Right hindlimb (tissue), 1 donor: ENCODE data around the gene SP100.

Experiments
- DNase-seq: peaks from one replicate; pipeline ENCODE4 v3.0.0-alpha.2; 2018

The SP100 gene

DNA sequence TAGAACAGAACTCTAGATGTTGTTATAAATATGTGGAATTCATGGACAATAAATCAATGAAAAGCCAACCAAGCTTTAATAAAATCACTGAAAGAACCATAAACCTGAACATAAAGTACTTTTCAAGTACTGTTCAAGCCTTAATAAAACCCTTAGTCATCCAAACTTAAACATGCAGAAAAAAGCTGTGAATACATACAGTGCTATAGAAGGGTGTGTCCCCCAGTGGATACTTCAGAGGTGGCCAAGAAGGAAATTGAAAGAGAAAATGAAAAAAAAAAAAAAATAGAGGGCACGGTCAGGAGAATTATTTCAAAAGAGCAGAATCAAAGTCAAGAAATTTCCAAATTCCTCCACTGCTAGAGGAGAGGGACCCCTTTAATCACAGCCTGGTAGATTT, 141.1 kb downstream of the SP100 start:
- no peak for DNase-seq

DNA sequence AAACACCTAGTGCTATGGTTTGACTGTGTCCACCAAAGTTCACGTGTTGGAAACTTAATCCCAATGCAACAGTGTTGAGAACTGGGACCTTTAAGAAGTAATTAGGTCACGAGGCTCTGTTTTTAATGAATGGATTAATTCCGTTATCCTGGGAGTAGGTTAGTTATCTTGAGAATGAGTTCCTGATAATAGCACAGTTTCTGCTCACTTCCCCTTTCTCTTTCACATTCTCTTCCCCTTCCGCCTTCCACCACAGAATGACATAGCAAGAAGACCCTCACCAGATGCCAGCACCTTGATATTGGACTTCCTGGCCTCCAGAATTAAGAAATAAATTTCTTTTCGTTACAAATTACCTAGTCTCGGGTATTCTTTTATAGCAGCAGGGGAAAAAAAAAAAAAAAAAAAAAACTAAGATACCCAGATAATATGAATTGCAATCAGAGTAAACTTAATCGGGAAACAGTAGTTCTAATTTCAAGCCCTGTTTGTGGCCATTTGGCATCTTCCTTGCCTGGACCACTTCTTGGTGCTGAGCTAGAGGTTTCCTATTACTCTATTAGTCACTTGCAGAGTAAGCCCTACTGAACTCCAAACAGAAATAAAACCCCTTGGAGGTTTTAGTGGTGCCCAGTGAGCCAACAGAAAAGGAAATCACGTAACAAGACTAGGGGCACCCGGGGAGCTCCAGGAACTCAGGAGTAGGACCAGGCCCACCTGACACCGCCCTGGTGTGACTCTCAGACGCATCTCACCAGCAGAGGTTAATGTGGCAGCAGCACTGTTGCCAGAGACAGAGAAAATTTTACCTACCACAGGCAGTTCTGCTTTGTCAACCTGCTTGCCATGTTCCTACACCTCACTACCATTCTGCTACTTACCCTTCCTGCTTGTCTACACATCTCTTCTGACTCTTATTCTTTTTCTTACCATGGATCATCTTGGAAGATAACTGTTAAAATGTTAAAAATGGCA, 149.1 kb downstream of the SP100 start:
- DNase-seq: no peak

DNA sequence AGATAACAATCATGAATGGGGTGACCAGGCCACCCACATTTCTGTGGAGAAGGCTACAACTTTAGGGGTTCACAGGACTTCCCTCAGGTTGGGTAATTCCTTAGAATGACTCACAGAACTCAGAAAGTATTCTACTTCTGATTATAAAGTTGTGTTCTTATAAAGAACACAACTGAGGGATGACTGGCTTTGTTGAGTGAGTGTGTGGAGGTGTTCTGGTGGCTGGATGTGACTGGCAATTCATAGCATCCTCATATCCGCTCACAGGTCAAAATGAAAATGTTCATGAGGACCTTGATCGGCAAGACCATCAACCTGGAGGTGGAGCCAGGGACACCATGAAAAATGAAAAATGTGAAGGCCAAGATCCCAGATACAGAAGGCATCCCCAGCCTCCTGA, 153.3 kb downstream of the SP100 start:
- no peak for DNase-seq

DNA sequence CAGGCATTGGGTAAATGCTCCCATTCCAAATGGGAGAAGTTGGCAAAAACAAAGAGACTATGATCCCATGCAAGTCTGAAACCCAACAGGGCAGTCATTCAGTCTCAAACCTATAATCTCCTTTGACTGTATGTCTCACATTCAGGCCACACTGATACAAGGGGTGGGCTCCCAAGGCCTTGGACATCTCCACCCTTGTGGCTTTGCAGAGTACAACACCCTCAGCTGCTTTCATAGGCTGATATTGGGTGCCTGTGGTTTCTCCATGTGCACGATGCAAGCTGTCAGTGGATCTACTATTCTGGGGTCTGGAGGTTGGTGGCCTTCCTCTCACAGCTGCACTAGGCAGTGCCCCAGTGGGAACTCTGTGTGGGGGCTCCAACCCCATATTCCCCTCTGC, 155.0 kb downstream of the SP100 start:
- DNase-seq: no peak

DNA sequence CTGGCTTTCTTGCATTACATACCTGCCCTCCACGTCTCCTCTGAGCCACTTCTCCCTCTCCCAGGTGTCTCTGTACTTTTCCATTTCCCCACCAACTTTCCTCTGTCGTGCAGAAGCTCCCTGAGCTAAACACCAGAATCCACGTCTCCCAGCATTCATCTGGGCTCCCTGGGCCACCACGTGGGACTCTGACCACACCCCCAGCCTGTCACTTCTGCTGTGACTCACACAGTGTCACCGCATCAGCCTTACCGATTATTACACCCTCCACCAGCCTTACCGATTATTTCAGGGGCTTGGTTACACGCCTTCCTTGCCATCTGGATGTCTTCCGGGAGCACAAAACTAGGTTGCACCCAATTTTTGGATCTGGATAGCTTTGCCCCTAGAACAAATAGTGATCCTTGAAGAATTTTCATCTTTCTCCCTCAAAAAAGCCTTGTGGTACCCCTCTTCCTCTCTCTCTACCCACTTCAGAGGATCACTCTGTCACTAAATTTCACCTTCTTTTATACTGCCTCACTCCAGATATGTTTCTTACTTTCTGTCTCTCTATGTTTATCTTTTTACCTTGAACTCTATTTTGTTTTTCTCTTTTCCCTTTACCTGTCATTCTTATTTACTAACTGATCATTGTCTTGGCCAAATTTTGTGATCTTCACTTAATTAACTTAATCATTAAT, 159.8 kb downstream of the SP100 start:
- DNase-seq: no peak

DNA sequence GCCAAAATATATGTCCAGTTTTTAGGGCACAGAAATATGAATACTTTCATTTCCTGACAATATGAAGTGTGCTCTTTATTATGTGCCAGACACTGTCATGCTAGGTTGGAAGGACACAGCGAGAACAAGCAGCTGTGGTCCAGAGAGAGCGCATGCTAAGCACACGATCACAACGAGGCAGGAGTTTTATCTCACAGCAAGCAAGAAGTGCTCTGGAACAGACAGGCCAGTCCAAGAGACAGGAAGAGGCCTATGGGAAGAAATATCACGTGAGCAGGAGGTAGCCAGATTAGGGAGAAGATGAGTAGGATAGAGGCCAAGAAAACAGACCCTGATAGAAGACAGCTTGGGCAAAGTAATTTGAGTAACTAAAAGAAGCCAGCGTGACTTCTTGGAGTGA, 161.1 kb downstream of the SP100 start:
- DNase-seq: no peak

DNA sequence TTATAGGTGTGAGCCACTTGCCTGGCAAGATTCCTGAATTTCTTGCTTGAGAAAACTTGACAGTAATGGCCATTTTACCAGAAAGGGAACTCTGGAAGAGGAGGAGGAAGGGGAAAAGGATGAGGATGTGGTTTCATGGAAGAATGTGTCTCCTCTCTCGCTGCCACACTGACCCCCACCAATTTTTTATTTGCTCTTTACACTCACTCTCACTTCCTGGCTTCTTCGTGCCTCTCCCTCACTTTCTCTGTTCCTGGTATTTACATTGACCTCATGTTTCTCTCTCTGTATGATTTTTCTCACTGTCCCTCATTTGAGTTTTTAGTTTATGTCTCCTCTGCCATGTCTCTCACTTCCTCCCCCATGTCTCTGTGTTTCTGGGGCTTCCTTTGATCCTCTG, 162.1 kb downstream of the SP100 start:
- no peak for DNase-seq

DNA sequence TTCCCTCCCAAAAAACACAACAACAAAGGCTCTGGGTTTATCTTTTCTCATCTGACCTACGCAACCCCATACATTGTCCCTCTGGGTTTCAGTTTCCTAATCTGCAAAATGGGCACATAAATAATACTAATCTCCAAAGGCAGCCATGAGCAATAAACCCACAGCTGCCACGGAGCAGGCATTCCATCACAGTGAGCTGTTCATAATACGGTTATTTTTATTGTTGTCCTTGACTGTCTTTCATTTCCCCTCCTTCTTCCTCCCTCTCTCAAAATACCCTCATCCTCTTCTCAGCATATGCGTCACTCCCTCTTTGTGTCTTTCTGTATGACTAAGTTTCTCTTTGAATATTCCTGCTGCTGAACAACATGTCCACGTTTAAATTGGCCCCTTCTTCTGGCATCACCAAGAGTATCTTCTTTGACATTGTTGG, 166.9 kb downstream of the SP100 start:
- DNase-seq: no peak

DNA sequence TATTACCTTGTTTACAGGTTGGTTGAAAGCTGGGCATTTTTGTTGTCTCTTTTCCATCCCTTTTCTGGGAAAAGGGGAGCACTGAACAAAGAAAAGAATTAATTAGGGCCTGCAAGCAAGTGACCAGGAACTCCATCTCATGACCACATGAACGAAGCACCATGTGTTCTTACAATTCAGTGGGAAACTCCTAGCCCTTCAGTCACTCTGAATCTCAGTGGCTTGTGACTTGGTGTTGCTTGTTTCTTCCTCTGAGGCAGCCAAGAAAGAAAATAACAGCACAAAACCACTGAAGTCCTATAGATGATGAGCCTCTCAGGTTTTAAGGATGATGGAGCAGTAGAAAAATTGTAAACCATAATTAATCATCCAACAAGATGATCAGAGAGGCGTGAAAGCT, 167.6 kb downstream of the SP100 start:
- no peak for DNase-seq

DNA sequence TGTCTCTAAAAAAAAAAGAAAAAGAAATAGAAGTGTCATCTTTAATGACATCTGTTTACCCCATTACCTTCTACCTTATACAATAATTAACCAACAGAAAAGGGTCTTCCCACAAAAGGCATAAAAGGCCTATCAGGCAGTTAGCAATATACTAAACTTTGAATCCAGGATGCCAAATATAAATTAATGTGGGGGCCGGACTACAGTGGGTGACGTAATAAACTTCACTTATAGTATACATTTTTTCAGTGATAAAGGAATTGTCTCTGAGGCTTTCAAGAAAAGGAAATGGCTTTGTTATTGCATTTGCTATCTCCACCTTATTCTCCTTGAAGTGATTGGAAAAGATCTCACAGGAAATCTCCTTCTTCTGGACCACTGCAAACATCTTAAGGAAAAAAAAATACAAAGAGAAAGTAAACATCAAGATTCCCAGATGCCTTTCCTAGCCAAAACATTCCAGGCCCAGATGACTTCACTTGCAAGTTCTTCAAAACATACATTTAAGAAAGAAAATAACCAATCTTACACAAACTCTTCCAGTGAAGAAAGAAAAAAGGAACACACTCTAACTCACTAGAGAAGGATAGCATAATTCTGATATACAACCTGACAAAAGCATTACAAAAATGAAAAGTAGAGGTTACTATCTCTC, 170.5 kb downstream of the SP100 start:
- DNase-seq: no peak

DNA sequence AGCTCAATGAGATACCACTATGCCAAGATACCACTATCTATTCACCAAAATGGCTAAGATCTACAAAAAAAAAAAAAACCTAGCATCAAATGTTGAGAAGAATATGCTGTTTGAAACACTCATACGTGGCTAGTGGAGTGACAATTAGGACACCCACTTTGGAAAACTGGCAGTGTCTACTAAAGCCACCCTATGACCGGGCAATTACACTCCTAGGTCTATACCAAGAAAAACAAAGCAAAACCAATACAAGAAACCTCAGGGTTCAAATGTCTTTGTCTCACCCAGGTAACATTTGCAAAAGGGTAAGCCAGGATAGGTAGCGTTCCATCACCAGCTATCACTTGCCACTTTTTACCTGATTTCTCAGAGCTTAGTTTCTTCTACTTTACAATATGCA, 173.0 kb downstream of the SP100 start:
- DNase-seq: no peak

DNA sequence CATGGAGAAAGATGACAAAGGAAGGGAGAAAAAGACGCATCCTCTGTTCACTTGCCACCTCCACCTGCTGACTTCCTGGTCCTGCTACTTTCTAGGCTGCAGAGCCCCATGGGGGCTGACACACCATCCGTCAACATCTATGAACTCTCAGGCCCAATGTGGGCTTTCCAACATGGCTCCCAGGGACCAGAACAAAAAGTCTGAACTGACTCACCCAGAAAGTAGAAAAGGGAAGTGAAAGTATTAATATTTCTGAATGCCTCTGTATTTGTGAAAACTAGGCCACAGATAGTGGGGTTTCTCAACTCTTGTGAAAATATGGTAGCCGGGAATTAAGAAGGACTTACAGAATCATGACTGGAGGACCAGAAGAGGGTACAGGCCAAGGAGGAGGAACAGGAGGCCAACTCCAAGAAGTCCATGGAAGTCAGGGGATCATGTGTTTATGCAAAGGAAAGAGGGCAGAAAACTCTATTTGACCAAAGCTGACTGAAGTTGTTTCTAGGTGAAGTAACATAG, 173.6 kb downstream of the SP100 start:
- DNase-seq: no peak

DNA sequence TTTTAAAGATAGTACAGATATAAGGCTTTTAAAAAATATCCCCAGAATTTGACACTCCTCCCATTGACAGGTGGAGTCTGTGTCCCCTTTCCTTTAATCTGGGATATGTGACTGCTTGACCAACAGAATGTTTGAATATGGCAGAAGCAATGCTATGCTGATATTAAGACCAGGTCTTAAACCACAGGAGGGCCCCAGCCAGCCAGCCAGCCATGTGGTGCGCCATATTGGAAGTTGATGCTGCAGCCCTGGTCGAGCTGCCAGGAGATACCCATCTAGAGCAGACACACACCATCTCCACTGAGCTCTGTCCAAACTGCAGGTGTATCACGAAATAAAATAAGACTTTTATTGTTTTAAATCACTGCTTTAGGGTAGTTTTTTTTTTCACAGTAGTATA, 174.3 kb downstream of the SP100 start:
- DNase-seq: no peak

DNA sequence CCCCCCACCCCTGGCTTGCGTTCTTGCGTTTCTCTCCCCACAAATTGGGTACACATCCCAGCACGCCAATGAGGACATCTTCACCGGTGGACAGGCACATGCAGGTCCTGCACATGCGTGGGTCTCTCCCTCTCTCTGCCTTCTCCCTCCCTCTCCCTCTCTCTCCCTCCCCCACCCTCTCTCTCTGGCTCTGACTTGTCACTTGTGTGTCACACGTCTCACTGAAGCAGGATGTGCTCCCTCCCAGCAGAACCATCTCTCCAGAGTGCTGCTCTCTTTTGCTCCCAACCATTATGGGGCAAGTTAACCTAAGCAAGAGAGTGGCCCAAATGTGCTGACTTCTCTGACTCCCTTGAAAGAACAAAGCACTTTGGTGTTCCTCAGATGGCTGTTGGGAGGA, 175.8 kb downstream of the SP100 start:
- DNase-seq: no peak

DNA sequence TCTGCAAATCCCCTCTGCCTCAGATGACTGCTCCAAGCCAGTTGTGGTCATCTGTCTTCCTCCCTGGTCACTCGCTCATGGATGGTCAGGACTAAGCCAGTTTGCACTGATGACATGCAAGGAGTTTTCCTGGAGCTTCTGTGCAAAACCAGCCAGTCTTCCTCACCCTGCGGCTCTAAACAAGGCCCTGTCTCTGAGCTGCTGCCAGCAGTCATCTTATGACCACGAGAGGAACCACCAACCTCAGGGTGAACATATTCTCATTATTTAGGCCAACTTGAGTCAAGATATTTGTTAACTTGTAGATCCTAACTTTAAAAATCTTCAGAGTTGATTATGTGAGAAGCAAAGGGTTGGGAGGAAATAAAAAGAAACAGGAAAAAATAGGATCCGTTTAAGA, 176.8 kb downstream of the SP100 start:
- DNase-seq: no peak
